Breast epithelium (tissue), 3 donors: ENCODE measurements around the gene MAD1L1.

Experiments used
- POLR2A ChIP-seq: fragments of 450-650 bp; IDR thresholded peaks from one replicate; pipeline ENCODE4 v1.6.1; 2016; ENCODE audit warnings: antibody characterized with exemption, mild to moderate bottlenecking, moderate library complexity
- TF ChIP-seq, protein P1 (sequence below), 3 donors: fragments of 450-650 bp; IDR thresholded peaks; one replicate each; pipeline ENCODE4 v1.5.1; 2016 to 2017; ENCODE audit warnings: antibody characterized with exemption in 3 of 3, mild to moderate bottlenecking in 3 of 3, moderate library complexity in 3 of 3

DNA sequence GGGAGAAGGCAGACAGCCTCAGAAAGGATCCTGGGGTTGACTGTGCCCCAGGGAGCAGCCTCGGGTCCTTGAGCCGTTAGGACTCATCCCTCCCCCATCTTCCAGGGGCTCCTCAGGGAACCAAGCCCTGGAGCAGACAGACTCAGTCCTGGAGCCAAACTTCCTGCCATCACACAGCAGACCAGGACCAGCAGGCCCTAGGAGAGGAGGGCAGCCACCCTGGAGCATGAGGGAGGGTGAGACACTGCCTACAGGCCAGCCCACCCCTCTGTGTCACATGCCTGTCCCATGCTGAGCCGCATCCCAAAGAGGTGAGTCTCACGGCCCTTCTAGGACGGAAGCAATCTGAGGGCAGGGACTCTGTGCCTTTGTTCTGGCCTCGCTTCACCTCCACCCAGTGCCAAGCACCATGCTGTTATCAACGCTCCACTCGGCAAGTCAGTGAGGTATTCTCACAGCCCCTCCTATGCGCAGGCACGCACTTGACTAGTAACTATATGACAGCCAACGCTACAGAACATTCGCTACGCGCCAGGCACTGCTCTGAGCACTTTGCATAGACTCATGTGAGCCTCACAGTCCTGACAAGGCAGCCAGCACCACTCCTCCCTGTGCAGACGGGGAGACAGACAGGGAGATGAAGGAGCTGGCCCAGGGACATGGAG, 19.1 kb downstream of the MAD1L1 start:
- no peak for TF ChIP-seq POLR2A
- TF ChIP-seq, protein P1, sequence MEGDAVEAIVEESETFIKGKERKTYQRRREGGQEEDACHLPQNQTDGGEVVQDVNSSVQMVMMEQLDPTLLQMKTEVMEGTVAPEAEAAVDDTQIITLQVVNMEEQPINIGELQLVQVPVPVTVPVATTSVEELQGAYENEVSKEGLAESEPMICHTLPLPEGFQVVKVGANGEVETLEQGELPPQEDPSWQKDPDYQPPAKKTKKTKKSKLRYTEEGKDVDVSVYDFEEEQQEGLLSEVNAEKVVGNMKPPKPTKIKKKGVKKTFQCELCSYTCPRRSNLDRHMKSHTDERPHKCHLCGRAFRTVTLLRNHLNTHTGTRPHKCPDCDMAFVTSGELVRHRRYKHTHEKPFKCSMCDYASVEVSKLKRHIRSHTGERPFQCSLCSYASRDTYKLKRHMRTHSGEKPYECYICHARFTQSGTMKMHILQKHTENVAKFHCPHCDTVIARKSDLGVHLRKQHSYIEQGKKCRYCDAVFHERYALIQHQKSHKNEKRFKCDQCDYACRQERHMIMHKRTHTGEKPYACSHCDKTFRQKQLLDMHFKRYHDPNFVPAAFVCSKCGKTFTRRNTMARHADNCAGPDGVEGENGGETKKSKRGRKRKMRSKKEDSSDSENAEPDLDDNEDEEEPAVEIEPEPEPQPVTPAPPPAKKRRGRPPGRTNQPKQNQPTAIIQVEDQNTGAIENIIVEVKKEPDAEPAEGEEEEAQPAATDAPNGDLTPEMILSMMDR (IDR thresholded peaks at IDR 0.05) = no peak
